ENCODE data around the gene CLHC1. TPM values are rescaled to one million over a fixed set of nuclear protein-coding genes. Genes with fewer than 3 reads are reported as not detected.

The CLHC1 gene
- total RNA-seq, 1 donor from 2014 or later = 24.6 TPM

DNA sequence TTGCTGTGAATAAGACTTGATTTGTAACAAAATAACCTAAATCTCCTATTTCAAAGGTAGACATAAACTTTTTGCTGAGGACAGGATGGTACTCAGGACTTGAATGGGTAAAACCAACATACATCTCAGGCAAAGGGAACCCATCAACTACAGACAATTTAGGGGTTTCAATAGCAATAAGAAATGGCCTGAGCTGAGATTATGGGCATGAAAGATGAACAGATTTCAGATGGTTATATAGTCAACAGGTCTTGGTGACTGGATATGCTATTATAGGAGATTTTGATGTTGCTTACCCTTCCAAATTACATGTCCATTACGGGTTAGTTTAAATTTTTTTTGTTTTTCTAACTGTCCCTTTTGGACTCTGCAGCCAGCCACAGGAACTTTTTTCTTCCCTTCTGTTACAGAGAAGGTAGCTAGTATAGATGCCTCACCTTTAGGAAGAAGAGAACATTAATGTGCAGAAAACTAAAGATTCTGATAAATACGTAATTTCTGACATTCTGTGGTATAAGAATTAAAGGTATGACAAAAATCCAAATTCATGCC lies 5.0 kb upstream of the CLHC1 start:
- Mint-ChIP-seq H3K4me3 (no peak overlapping the region), H3K9me3 (no peaks in the 10 kb centered on the region), H3K27ac (no peak overlapping the region), H3K27me3 (ENCODE audit: insufficient read depth, low read depth) (peaks cover 2% of the 10 kb centered on the region), H3K36me3 (peaks cover 13% of the 10 kb centered on the region), H3K4me1 (peaks cover 13% of the 10 kb centered on the region)
- Histone ChIP-seq H3K4me3 (no peak overlapping the region), H3K4me2 (peak overlapping the region; percentile 27), H3K36me3 (peaks cover 25% of the 10 kb centered on the region), H3K27ac (peak overlapping the region; percentile 65), H3K27me3 (no peaks in the 10 kb centered on the region), H3K9ac (no peak overlapping the region), H3K4me1 (peaks cover 6% of the 10 kb centered on the region), H2AFZ (replicated peaks) (no peak overlapping the region), H3K9me3 (ENCODE audit: low read depth) (no peaks in the 10 kb centered on the region), H3F3A (ENCODE audit: low read depth) (peaks cover 57% of the 10 kb centered on the region), H4K20me1 (ENCODE audit: low read depth) (peaks cover 39% of the 10 kb centered on the region), H3K79me2 (ENCODE audit: low read depth) (peaks cover 27% of the 10 kb centered on the region)
- DNase-seq (ENCODE audit: low spot score) = no peak
- TF ChIP-seq EZH2phosphoT487 (IDR thresholded peaks at IDR 0.05) = no peak
- TF ChIP-seq EZH2 (IDR thresholded peaks at IDR 0.05) = no peak

DNA sequence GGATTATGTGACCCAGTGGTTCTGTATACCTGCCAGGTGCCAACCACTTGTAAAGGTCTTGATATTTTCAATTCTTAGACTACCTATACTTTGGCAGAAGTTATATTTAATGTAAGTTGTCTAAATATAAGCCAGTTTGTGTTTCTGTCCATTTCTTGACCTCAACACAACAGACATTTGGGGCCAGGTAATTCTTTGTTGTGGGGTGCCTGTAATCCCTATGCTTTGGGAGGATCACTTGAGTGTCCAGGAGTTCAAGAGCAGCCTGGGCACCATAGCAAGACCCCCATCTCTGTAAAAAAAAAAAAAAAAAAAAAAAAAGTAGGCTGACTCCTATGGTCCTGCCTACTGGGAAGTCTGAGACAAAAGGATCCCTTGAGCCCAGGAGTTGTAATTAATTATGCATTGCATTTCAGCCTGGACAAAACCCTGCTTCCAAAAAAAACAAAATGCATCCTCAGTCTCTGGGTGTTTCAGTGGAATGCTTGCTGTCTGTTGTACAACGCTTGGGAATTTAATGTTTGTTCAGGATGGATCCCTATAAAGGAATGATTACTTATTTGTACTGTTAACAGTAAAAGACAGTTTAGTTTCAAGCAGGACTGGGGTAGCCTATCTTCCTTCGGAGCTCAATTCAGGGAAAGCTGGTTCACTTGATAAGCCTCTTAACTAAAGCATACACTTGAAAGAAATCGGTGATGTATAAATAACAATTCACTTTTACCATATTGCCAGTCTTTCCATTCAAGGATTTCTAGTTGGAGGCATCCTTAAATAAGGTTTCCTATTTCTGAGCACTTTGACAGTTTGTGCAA lies 3.8 kb upstream of the CLHC1 start:
- TF ChIP-seq, protein P1, sequence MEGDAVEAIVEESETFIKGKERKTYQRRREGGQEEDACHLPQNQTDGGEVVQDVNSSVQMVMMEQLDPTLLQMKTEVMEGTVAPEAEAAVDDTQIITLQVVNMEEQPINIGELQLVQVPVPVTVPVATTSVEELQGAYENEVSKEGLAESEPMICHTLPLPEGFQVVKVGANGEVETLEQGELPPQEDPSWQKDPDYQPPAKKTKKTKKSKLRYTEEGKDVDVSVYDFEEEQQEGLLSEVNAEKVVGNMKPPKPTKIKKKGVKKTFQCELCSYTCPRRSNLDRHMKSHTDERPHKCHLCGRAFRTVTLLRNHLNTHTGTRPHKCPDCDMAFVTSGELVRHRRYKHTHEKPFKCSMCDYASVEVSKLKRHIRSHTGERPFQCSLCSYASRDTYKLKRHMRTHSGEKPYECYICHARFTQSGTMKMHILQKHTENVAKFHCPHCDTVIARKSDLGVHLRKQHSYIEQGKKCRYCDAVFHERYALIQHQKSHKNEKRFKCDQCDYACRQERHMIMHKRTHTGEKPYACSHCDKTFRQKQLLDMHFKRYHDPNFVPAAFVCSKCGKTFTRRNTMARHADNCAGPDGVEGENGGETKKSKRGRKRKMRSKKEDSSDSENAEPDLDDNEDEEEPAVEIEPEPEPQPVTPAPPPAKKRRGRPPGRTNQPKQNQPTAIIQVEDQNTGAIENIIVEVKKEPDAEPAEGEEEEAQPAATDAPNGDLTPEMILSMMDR (IDR thresholded peaks at IDR 0.05) = no peak
- TF ChIP-seq EZH2phosphoT487 (IDR thresholded peaks at IDR 0.05) = no peak
- no peak for TF ChIP-seq EZH2 (IDR thresholded peaks at IDR 0.05)
- peaks cover 65% of the 10 kb centered on the region for H3F3A ChIP-seq (ENCODE audit: low read depth)
- H3K27me3 ChIP-seq = no peaks in the 10 kb centered on the region
- no peak overlapping the region for H3K27ac Mint-ChIP-seq
- no peak overlapping the region for H2AFZ ChIP-seq (replicated peaks)
- H3K27ac ChIP-seq = peak overlapping the region; percentile 65
- H4K20me1 ChIP-seq (ENCODE audit: low read depth) = peaks cover 39% of the 10 kb centered on the region
- peaks cover 25% of the 10 kb centered on the region for H3K36me3 ChIP-seq
- H3K4me3 Mint-ChIP-seq = no peak overlapping the region
- peak overlapping the region; percentile 27 for H3K4me2 ChIP-seq
- no peaks in the 10 kb centered on the region for H3K27me3 Mint-ChIP-seq (ENCODE audit: insufficient read depth, low read depth)
- DNase-seq (ENCODE audit: low spot score) = peak; percentile 56
- peaks cover 13% of the 10 kb centered on the region for H3K36me3 Mint-ChIP-seq
- peaks cover 20% of the 10 kb centered on the region for H3K4me1 Mint-ChIP-seq
- no peaks in the 10 kb centered on the region for H3K9me3 Mint-ChIP-seq
- H3K4me1 ChIP-seq = peaks cover 12% of the 10 kb centered on the region
- H3K9me3 ChIP-seq (ENCODE audit: low read depth) = no peaks in the 10 kb centered on the region
- H3K9ac ChIP-seq = no peak overlapping the region
- H3K4me3 ChIP-seq = peak overlapping the region; percentile 3
- peaks cover 36% of the 10 kb centered on the region for H3K79me2 ChIP-seq (ENCODE audit: low read depth)

DNA sequence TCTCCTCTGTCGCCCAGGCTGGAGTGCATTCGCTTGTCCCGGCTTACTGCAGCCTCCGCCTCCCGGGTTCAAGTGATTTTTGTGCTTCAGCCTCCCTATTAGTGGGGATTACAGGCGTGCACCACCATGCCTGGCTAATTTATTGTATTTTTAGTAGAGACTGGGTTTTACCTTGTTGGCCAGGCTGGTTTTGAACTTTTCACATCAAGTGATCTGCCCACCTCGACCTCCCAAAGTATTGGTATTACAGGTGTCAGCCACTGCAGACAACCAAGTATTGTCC lies 1.5 kb upstream of the CLHC1 start:
- H3K4me3 ChIP-seq = peak overlapping the region; percentile 88
- peaks cover 39% of the 10 kb centered on the region for H4K20me1 ChIP-seq (ENCODE audit: low read depth)
- H3K27ac ChIP-seq = no peak overlapping the region
- peak overlapping the region; percentile 99 for H3K4me3 Mint-ChIP-seq
- H3K9me3 Mint-ChIP-seq = no peaks in the 10 kb centered on the region
- peaks cover 12% of the 10 kb centered on the region for H3K4me1 ChIP-seq
- H3K36me3 Mint-ChIP-seq = peaks cover 22% of the 10 kb centered on the region
- no peak overlapping the region for H2AFZ ChIP-seq (replicated peaks)
- no peak overlapping the region for H3K27ac Mint-ChIP-seq
- H3K4me2 ChIP-seq = peak overlapping the region; percentile 91
- peak overlapping the region; percentile 92 for H3K9ac ChIP-seq
- H3F3A ChIP-seq (ENCODE audit: low read depth) = peaks cover 54% of the 10 kb centered on the region
- DNase-seq (ENCODE audit: low spot score) = no peak
- H3K9me3 ChIP-seq (ENCODE audit: low read depth) = no peaks in the 10 kb centered on the region
- no peaks in the 10 kb centered on the region for H3K27me3 Mint-ChIP-seq (ENCODE audit: insufficient read depth, low read depth)
- TF ChIP-seq EZH2 (IDR thresholded peaks at IDR 0.05) (no peak), EZH2phosphoT487 (IDR thresholded peaks at IDR 0.05) (no peak)
- TF ChIP-seq, protein P1 (IDR thresholded peaks at IDR 0.05) = no peak
- peaks cover 25% of the 10 kb centered on the region for H3K36me3 ChIP-seq
- H3K27me3 ChIP-seq = no peaks in the 10 kb centered on the region
- peaks cover 34% of the 10 kb centered on the region for H3K4me1 Mint-ChIP-seq
- H3K79me2 ChIP-seq (ENCODE audit: low read depth) = peaks cover 55% of the 10 kb centered on the region
